K562 (cell line): ENCODE results near the gene KCTD17.

Experiments used
- ZNF583 ChIP-seq: fragments of 250-450 bp; sonication (Bioruptor Pico); IDR thresholded peaks from 2 replicates; pipeline ENCODE4 v1.4.0; 2020
- TF ChIP-seq, protein P1 (sequence below): fragments of 250-450 bp; sonication (Bioruptor Pico); IDR thresholded peaks from 2 replicates; pipeline ENCODE4 v1.8.0; 2022; ENCODE audit warnings: moderate library complexity, mild to moderate bottlenecking, inconsistent platforms

DNA sequence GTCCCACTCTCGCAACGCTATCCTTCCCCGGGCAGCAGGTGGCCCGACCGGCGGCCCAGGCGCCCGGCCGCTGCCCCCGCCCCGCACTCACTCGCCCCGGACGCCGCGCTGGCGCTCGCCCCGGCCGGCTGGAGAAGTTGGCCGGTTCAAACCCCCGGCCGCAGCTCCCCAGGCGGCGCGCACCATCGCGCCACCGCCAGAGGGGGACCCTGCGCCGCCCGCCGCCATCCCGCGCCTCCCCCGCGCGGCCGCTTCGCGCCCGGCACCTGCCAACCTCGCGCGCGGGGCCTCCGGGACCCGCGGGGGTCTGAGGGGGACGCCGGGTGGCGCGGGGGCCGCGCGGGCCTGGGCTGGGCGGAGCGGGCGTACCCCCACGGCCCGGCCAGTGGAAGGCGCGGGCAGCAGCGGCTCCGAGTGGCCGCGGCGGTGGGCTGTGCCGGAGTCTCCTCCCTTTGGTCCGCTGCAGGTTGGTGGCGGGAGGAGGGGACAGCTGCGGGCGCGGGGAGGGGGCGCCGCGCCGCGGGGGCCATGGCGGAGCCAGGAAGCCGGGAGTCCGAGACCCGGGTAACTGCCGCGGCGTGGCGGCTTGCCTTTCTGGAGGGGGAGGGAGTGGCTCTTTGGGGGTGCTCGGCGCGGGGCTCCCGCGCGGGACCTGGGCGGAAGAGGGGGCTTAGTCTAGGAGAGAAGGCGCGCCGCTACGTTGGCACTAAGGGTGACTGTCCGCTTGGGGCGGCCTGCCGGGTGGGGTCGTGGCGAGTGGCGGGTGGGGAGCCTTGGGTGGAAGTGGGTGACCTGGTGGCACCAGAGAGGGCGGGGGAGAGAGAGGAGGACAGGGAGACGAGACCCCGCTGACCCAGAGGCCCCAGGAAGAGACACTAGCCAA lies 32.0 kb upstream of the KCTD17 start, which contains the start of the genes MPST and TST:
- TF ChIP-seq ZNF583 (CRISPR knock-in tag) = no peak
- TF ChIP-seq, protein P1, sequence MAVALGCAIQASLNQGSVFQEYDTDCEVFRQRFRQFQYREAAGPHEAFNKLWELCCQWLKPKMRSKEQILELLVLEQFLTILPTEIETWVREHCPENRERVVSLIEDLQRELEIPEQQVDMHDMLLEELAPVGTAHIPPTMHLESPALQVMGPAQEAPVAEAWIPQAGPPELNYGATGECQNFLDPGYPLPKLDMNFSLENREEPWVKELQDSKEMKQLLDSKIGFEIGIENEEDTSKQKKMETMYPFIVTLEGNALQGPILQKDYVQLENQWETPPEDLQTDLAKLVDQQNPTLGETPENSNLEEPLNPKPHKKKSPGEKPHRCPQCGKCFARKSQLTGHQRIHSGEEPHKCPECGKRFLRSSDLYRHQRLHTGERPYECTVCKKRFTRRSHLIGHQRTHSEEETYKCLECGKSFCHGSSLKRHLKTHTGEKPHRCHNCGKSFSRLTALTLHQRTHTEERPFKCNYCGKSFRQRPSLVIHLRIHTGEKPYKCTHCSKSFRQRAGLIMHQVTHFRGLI = no peak
